ENCODE measurements around the gene AMTN. TPM values are rescaled to one million over a fixed set of nuclear protein-coding genes. Genes with fewer than 3 reads are reported as not detected.
"Not testable (repeated sequence)": the region's sequence is repeated elsewhere in the genome, so short reads cannot be mapped to it uniquely, and the experiment has no call there.

Gene AMTN
- total RNA-seq (2014; rRNA removed; shearing (Covaris generic)), result not detected in 2 replicates

- no peak for DNase-seq (ENCODE audit: low spot score)
These were observed at the start of gene AMTN for GRCh38 chr4:70518269-70518668. Gene AMTN (plus strand): TSS chr4:70518569. CDS start chr4:70518778, 209 bp downstream.

GRCh38 chr4:70471897-70472296, 46.5 kb upstream of the AMTN start, which contains the start of gene MUC7:
Gene MUC7 (plus strand): TSS chr4:70472197. CDS start chr4:70474022, 1,825 bp downstream.
- no peak for DNase-seq (ENCODE audit: low spot score)

- no peak for DNase-seq (ENCODE audit: low spot score)
These were observed 44.7 kb upstream of the AMTN start for GRCh38 chr4:70473679-70474078.

GRCh38 chr4:70488748-70489147, 29.6 kb upstream of the AMTN start:
- no peak for DNase-seq (ENCODE audit: low spot score)

- DNase-seq (ENCODE audit: low spot score), result no peak
These were observed 22.1 kb upstream of the AMTN start for GRCh38 chr4:70496231-70496630.

GRCh38 chr4:70501838-70502237, 16.5 kb upstream of the AMTN start:
- DNase-seq (ENCODE audit: low spot score), result not testable (repeated sequence)

- DNase-seq (ENCODE audit: low spot score), result no peak
These were observed 13.6 kb upstream of the AMTN start for GRCh38 chr4:70504733-70505132.

- peak; percentile 61 for DNase-seq (ENCODE audit: low spot score)
These were observed 13.1 kb upstream of the AMTN start for GRCh38 chr4:70505151-70505748.

- DNase-seq (ENCODE audit: low spot score), result no peak
These were observed 9.6 kb upstream of the AMTN start for GRCh38 chr4:70508801-70509200.

- DNase-seq (ENCODE audit: low spot score), result no peak
These were observed 7.0 kb upstream of the AMTN start for GRCh38 chr4:70511365-70511764.

GRCh38 chr4:70515367-70516250, 2.8 kb upstream of the AMTN start:
- no peak for DNase-seq (ENCODE audit: low spot score)

GRCh38 chr4:70518716-70519115, 347 bp downstream of the AMTN start:
- DNase-seq (ENCODE audit: low spot score), result no peak

GRCh38 chr4:70522626-70523025, 4.3 kb downstream of the AMTN start:
- no peak for DNase-seq (ENCODE audit: low spot score)

GRCh38 chr4:70530997-70531396, 12.6 kb downstream of the AMTN start:
- DNase-seq (ENCODE audit: low spot score), result no peak

GRCh38 chr4:70531981-70532380, 13.6 kb downstream of the AMTN start:
- peak; percentile 7 for DNase-seq (ENCODE audit: low spot score)

GRCh38 chr4:70533211-70533610, 14.8 kb downstream of the AMTN start:
- DNase-seq (ENCODE audit: low spot score), result no peak

- DNase-seq (ENCODE audit: low spot score), result no peak
These were observed 15.4 kb downstream of the AMTN start for GRCh38 chr4:70533791-70534190.

GRCh38 chr4:70534886-70535285, 16.5 kb downstream of the AMTN start:
- not testable (repeated sequence) for DNase-seq (ENCODE audit: low spot score)

- no peak for DNase-seq (ENCODE audit: low spot score)
These were observed 20.5 kb downstream of the AMTN start for GRCh38 chr4:70538869-70539268.

- peak; percentile 18 for DNase-seq (ENCODE audit: low spot score)
These were observed 26.0 kb downstream of the AMTN start for GRCh38 chr4:70544279-70544868.

GRCh38 chr4:70556856-70557255, 38.5 kb downstream of the AMTN start:
- no peak for DNase-seq (ENCODE audit: low spot score)

- DNase-seq (ENCODE audit: low spot score), result peak; percentile 51
These were observed 41.0 kb downstream of the AMTN start for GRCh38 chr4:70559211-70559830.

Measured in HT-29 (cell line).